ENCODE measurements around the gene FABP3.

DNA sequence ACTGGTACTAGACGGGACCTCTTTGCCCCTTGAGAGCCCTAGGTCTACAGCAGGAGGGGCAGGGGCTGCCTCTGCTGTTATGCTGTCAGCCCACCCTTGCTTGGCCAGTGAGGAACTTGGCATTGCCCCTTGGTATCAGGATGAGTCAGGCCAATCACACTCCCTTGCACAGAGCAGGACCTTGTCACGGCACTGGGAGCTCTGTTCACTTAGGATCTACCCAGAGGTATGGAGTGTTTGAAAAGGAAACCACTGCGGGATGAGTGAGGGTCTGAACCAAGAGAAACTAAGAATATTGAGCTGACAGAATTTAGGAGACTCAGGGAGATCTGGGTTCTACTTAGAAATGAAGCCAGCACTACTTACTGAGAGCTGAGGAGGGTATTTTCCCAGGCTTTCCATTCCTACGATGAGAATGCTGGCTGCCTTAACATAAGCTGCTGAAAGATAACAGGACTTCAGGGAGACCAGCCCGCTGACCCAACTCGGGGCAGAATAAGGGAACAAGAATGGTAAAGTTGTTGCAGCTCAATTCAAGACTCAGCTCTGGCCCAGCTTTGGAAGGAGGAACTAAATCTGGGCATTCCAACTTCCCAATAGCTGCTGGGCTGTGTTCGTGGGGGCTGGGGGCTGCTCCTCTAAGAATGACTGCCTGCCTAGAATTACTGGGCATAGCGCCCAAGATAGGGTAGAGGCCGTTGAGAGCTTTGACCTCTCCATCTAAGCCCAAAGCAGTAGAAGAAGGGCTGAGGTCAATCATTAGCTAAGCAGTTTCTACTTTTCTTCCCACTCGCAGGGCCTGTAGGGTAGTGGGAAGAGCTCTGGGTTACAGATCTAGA is 1.5 kb downstream of the FABP3 start:
- TF ChIP-seq EZH2phosphoT487 (IDR thresholded peaks at IDR 0.05; ENCODE audit: low read depth), result no peak
- TF ChIP-seq, protein P1, sequence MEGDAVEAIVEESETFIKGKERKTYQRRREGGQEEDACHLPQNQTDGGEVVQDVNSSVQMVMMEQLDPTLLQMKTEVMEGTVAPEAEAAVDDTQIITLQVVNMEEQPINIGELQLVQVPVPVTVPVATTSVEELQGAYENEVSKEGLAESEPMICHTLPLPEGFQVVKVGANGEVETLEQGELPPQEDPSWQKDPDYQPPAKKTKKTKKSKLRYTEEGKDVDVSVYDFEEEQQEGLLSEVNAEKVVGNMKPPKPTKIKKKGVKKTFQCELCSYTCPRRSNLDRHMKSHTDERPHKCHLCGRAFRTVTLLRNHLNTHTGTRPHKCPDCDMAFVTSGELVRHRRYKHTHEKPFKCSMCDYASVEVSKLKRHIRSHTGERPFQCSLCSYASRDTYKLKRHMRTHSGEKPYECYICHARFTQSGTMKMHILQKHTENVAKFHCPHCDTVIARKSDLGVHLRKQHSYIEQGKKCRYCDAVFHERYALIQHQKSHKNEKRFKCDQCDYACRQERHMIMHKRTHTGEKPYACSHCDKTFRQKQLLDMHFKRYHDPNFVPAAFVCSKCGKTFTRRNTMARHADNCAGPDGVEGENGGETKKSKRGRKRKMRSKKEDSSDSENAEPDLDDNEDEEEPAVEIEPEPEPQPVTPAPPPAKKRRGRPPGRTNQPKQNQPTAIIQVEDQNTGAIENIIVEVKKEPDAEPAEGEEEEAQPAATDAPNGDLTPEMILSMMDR (IDR thresholded peaks at IDR 0.05; ENCODE audit: low read depth, low read length), result no peak
